ENCODE data around the gene KCNS3. TPM values are rescaled to one million over a fixed set of nuclear protein-coding genes. Genes with fewer than 3 reads are reported as not detected.

Gene KCNS3, protein sequence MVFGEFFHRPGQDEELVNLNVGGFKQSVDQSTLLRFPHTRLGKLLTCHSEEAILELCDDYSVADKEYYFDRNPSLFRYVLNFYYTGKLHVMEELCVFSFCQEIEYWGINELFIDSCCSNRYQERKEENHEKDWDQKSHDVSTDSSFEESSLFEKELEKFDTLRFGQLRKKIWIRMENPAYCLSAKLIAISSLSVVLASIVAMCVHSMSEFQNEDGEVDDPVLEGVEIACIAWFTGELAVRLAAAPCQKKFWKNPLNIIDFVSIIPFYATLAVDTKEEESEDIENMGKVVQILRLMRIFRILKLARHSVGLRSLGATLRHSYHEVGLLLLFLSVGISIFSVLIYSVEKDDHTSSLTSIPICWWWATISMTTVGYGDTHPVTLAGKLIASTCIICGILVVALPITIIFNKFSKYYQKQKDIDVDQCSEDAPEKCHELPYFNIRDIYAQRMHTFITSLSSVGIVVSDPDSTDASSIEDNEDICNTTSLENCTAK
- total RNA-seq: not detected

DNA sequence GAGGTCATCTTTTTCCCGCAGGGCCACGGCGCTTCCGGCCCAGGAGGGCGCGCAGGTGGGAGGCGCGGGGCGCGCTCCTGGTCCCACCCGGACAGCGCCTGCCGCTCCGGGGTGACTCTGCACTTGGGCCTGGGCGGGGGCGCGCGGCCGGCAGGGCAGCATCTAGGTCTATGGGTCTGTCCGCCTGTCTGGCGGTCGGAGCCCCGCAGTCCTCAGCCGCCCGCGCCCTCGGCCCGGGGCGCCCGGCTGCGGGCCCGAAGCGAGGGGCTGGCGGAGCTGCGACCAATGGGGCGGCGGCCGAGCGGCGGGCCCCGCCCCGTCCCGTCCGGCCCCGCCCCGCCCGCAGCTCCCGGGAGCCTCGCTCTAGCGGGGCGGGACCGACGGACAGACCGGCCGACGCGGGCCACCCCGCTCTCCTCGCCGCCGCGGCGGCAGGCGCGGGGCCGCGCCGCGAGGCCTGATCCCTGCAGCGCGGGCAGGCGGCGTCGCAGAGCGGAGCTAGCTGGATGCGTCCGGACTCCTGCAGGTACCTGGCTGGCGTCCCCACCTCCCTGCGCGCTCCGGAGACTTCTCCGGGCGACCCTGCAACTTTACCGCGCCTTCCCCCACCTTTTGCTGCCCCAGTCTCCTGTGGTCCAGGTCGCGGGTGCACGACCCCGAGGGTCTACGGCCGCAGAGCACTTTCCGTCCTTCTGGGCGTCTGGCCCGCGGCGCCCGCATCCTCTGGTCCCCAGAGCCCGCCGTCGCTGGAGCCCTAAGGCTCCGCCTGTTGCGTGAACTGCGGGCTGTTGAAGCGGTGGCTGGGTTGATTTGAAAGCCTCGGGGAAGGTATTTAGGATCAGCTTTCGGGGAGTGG lies at the start of gene KCNS3:
TSS of gene KCNS3 (plus strand) at position 387 of the 856 bp plus-strand sequence. CDS start 52,342 bp downstream, outside the sequence.
- peak in 1 of 2 donors; percentile 13 for DNase-seq (ENCODE audit: low spot score in 2 of 2)
- Mint-ChIP-seq H3K27ac (no peak within 1 kb of the TSS), H3K36me3 (peaks cover 0 to 20% of the 10 kb centered on the region in 2 donors), H3K9me3 (peaks cover 3 to 4% of the 10 kb centered on the region in 2 donors)
- peak; percentile 77 to 90 for ATAC-seq

DNA sequence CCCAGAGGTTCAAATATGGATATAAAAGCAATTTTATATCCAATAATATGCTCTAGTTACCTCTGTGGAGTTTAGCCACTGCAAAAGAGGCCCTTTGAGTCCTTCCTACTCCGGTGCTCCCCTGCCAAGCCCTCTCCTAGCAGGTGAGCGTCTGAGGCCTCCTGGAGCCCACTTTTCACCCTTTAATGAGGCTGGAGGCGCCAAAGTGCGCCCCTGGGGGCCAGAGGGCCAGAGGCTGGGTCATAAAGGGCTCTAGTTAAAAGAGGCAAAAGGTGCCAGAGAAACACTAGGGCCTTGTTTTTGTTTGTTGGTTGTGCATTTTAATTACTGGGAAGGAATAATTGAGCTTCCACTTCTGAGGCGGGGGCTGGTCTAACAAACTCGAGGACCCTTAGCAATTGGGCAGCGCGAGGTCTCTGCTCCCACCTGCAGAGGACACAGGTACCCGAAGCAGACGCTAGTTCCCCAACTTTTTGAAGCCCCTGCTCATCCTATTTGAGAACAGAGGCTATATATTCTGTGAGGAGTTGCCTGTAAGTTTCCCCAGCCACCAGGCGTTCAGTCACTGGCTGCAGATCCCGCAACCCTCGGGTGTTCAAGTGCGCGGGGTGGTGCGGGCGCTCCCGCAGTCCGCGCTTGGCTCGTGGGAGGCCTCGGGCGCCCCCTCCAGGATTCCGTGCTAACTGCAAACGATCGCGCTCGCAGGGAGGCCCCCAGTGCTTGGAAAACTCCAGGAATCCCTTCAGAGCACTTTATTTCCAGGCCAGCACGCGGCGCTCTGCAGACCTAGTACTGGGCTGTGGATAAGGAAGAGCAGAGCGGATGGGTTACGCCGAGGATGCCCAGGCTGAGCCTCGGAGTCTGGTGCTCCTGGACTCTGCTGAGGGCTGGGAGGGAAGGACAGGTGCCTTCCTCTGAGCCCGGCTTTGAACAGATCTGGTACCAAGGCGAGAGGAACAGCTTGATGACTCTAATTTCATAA lies 48.1 kb upstream of the KCNS3 start:
- no peaks in the 10 kb centered on the region for H3K36me3 Mint-ChIP-seq
- DNase-seq (ENCODE audit: low spot score in 2 of 2): peak in 1 of 2 donors; percentile 79

GRCh38 chr2:17835516-17835915 lies 43.0 kb upstream of the KCNS3 start:
- H3K9me3 Mint-ChIP-seq: no peaks in the 10 kb centered on the region
- H3K36me3 Mint-ChIP-seq: no peaks in the 10 kb centered on the region
- ATAC-seq: no peak
- H3K27ac Mint-ChIP-seq: no peak overlapping the region
- DNase-seq (ENCODE audit: low spot score in 2 of 2): no peak

More for the DNA sequence above, 48.1 kb upstream of the KCNS3 start:
- H3K27ac Mint-ChIP-seq: no peak overlapping the region
- no peaks in the 10 kb centered on the region for H3K9me3 Mint-ChIP-seq
- ATAC-seq: peak; percentile 60 to 88

GRCh38 chr2:17839959-17840358 lies 38.5 kb upstream of the KCNS3 start:
- ATAC-seq (no peak), DNase-seq (ENCODE audit: low spot score in 2 of 2) (no peak)
- Mint-ChIP-seq H3K9me3 (no peaks in the 10 kb centered on the region), H3K36me3 (no peaks in the 10 kb centered on the region), H3K27ac (no peak overlapping the region)

DNA sequence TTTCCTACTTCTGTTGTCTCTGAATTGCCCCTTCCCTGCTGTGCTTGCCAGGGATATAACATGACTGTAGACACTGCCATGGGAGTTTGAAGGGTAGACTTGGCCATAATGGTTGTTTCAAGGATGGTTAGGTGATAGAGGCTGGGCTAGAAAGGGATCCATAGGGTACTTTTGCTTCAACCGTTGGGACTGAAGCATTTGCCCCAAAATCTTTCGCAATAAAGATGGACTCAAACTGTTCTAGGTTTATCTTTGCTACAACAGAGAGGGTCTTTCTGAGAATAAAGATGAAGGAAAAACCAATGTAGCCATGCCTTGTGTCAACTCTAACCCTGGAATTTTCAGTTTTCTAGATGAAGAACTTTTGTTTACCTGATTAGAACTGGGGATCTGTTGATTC lies 35.0 kb upstream of the KCNS3 start:
- ATAC-seq: no peak

DNA sequence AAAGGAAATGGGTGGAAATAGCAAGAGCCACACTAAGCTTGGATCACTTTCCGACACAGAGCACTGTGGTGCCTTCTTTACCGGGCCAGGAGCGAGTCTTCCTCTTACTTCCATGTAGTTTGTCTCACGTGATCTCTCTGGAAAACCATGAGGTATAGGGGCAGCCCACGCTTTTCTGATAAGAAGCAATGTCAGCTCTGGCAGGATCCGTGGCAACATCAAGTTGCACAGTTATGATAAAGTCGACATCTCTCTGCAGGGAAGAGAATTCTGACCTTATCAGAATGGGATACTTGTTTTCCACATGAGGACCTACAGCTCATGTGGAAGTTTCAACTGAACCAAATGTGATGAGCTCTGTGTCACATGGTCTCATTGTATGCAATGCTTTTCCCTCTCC lies 32.7 kb upstream of the KCNS3 start:
- DNase-seq (ENCODE audit: low spot score in 2 of 2): no peak
- Mint-ChIP-seq H3K9me3 (no peaks in the 10 kb centered on the region), H3K27ac (no peak overlapping the region), H3K36me3 (no peaks in the 10 kb centered on the region)
- no peak for ATAC-seq

More for the DNA sequence above, 35.0 kb upstream of the KCNS3 start:
- DNase-seq (ENCODE audit: low spot score in 2 of 2): no peak
- H3K9me3 Mint-ChIP-seq: no peaks in the 10 kb centered on the region
- H3K27ac Mint-ChIP-seq: no peak overlapping the region
- no peaks in the 10 kb centered on the region for H3K36me3 Mint-ChIP-seq

DNA sequence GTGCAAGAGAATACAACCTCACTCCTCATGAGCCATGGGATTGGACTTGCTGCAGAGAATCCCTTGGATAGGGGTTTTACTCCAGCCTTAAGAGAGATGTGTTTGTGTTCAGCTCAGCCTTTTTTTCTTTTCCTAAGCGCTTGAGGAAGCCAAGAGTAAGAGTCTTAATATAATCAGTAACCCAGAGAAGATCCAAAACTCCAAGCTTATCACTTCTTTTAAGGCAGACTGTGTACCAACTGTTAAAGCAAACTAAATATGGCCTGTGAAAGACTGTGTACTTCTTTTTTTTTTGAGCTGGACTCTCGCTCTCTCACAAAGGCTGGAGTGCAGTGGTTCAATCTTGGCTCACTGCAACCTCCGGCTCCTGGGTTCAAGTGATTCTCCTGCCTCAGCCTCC lies 31.8 kb upstream of the KCNS3 start:
- no peaks in the 10 kb centered on the region for H3K36me3 Mint-ChIP-seq
- ATAC-seq: no peak

GRCh38 chr2:17847236-17847635 lies 31.2 kb upstream of the KCNS3 start:
- ATAC-seq (no peak), DNase-seq (ENCODE audit: low spot score in 2 of 2) (no peak)
- H3K9me3 Mint-ChIP-seq: no peaks in the 10 kb centered on the region
- H3K36me3 Mint-ChIP-seq: no peaks in the 10 kb centered on the region
- no peak overlapping the region for H3K27ac Mint-ChIP-seq

More for the DNA sequence above, 31.8 kb upstream of the KCNS3 start:
- Mint-ChIP-seq H3K9me3 (no peaks in the 10 kb centered on the region), H3K27ac (no peak overlapping the region)
- DNase-seq (ENCODE audit: low spot score in 2 of 2): no peak

GRCh38 chr2:17849275-17849674 lies 29.2 kb upstream of the KCNS3 start:
- ATAC-seq (no peak), DNase-seq (ENCODE audit: low spot score in 2 of 2) (no peak)
- H3K9me3 Mint-ChIP-seq: no peaks in the 10 kb centered on the region
- no peak overlapping the region for H3K27ac Mint-ChIP-seq
- no peaks in the 10 kb centered on the region for H3K36me3 Mint-ChIP-seq

GRCh38 chr2:17850151-17850550 lies 28.3 kb upstream of the KCNS3 start:
- Mint-ChIP-seq H3K27ac (no peak overlapping the region), H3K9me3 (no peaks in the 10 kb centered on the region), H3K36me3 (no peaks in the 10 kb centered on the region)
- DNase-seq (ENCODE audit: low spot score in 2 of 2): no peak
- ATAC-seq: no peak

DNA sequence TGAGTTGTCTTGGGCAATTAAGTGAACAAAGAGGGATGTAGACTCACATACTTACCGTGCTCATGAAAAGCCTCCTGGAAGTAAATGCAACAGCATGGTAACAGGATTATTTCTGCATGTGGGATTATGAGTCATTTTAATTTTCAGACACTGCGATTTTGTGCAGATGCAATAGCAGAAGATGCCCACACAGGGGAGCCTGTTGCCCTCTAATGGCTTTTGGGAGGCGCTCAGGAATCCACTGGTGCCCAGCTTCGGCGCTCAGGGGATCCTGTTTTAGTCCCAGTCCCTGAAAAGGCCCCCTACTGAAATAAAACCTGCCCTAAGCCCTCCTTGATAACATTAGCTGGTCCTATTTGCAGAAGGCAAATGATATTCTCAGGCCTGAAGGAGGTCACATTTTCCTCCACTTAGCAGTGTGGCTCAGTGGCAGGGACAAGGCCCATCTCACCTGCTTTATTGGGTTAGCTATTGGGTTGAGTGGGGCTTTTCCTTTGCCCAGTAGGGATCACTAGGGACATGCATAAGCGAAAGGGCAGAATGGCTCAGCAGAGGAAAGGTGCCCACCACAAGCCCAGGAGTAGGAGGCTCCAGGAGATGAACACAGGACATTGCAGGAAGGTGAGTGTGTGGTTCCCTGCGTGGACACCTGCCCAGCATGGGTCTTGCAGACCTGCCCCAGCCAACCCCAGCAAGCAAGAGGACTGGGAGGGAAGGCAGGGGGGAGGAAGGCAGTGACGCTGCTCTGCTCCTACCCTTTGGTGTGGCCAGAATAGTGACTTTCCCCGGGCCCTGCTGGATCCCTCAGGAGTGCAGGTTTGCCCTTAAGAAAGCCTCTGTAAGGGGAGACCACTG lies 26.5 kb upstream of the KCNS3 start:
- peak in 1 of 2 donors; percentile 77 for ATAC-seq
- H3K27ac Mint-ChIP-seq: no peak overlapping the region
- H3K36me3 Mint-ChIP-seq: no peaks in the 10 kb centered on the region
- DNase-seq (ENCODE audit: low spot score in 2 of 2): peak in 1 of 2 donors; percentile 24
- no peaks in the 10 kb centered on the region for H3K9me3 Mint-ChIP-seq

DNA sequence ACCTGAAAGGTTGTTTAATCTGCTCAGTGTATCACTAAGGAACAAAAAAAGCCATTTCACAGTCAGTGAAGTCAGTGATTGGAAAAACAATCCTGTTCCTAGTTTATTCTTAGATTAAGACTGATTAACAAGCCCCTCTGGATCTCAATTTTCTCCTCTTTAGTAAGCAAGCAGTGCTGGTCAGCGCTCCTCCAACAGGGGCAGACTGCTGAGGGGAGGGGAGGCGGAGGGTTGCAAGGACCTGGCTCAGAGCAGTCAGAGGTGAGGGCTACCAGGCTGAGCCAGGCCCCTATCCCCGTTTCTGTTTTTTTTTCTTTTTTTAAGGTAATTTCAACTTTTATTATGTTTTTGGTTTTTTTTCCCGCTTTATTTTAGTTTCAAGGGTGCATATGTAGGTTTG lies 24.7 kb upstream of the KCNS3 start:
- DNase-seq (ENCODE audit: low spot score in 2 of 2) (no peak), ATAC-seq (no peak)
- no peaks in the 10 kb centered on the region for H3K9me3 Mint-ChIP-seq
- no peaks in the 10 kb centered on the region for H3K36me3 Mint-ChIP-seq
- no peak overlapping the region for H3K27ac Mint-ChIP-seq

GRCh38 chr2:17857021-17857420 lies 21.4 kb upstream of the KCNS3 start:
- Mint-ChIP-seq H3K36me3 (no peaks in the 10 kb centered on the region), H3K27ac (no peak overlapping the region), H3K9me3 (no peaks in the 10 kb centered on the region)
- ATAC-seq: no peak
- no peak for DNase-seq (ENCODE audit: low spot score in 2 of 2)

GRCh38 chr2:17858064-17858463 lies 20.4 kb upstream of the KCNS3 start:
- ATAC-seq (no peak), DNase-seq (ENCODE audit: low spot score in 2 of 2) (no peak)
- H3K27ac Mint-ChIP-seq: no peak overlapping the region
- H3K36me3 Mint-ChIP-seq: no peaks in the 10 kb centered on the region
- H3K9me3 Mint-ChIP-seq: no peaks in the 10 kb centered on the region

- ATAC-seq (no peak), DNase-seq (ENCODE audit: low spot score in 2 of 2) (no peak)
- H3K9me3 Mint-ChIP-seq: no peaks in the 10 kb centered on the region
- H3K36me3 Mint-ChIP-seq: no peaks in the 10 kb centered on the region
- H3K27ac Mint-ChIP-seq: no peak overlapping the region
Observed at GRCh38 chr2:17863539-17863938, 14.9 kb upstream of the KCNS3 start.
